ENCODE data around the gene AXDND1. TPM values are rescaled to one million over a fixed set of nuclear protein-coding genes. Genes with fewer than 3 reads are reported as not detected.

The AXDND1 gene
- total and polyA plus RNA-seq, 2 experiments from 2014 or later = not detected

- no peaks in the 10 kb centered on the region; the same call in 2 of the 3 replicates for H3K36me3 Mint-ChIP-seq (ENCODE audit: low read depth)
- peaks cover 2% of the 10 kb centered on the region for H3K27me3 Mint-ChIP-seq (ENCODE audit: insufficient read depth, low read depth, poor library complexity)
- TF ChIP-seq ZNF331 (CRISPR knock-in tag; IDR thresholded peaks at IDR 0.05; ENCODE audit: low read depth) = no peak
- TF ChIP-seq REST (IDR thresholded peaks at IDR 0.05; ENCODE audit: unreplicated experiment) = no peak
- TF ChIP-seq JUNB (IDR thresholded peaks at IDR 0.05; ENCODE audit: unreplicated experiment) = no peak
- TF ChIP-seq STAT1 (IDR thresholded peaks at IDR 0.05; ENCODE audit: unreplicated experiment) = no peak
- no peak for TF ChIP-seq CTCF (conservative IDR thresholded peaks at IDR 0.05; ENCODE audit: low read depth in 2 of 2)
- no peak for TF ChIP-seq ETS1 (IDR thresholded peaks at IDR 0.05)
- no peak for TF ChIP-seq NANOG (IDR thresholded peaks at IDR 0.05; ENCODE audit: borderline replicate concordance)
- TF ChIP-seq CREB1 (CRISPR knock-in tag; IDR thresholded peaks at IDR 0.05; ENCODE audit: low read depth) = no peak
- no peak overlapping the region for H3K27ac Mint-ChIP-seq
- no peaks in the 10 kb centered on the region for H3K36me3 ChIP-seq (ENCODE audit: insufficient read depth)
- no peak overlapping the region for H2AFZ ChIP-seq
- H3K4me3 Mint-ChIP-seq = no peak overlapping the region
- no peaks in the 10 kb centered on the region for H3F3A ChIP-seq (replicated peaks; ENCODE audit: low read depth)
- no peak overlapping the region for H3K4me2 ChIP-seq
- H3K4me3 ChIP-seq = no peak overlapping the region
- no peaks in the 10 kb centered on the region for H3K79me2 ChIP-seq (replicated peaks; ENCODE audit: insufficient read depth)
- H3K4me1 ChIP-seq (ENCODE audit: insufficient read depth) = peaks cover 11% of the 10 kb centered on the region
- no peaks in the 10 kb centered on the region for H4K20me1 ChIP-seq (replicated peaks; ENCODE audit: insufficient read depth)
- DNase-seq (ENCODE audit: low spot score) (no peak), ATAC-seq (no peak)
- H3K27me3 ChIP-seq (ENCODE audit: insufficient read depth) = no peaks in the 10 kb centered on the region
- 0 out of 3 replicates have a peak, but pooled peaks cover 4% of the 10 kb centered on the region for H3K9me3 Mint-ChIP-seq
- peaks cover 10% of the 10 kb centered on the region for H3K4me1 Mint-ChIP-seq
- no peak overlapping the region for H3K27ac ChIP-seq (ENCODE audit: low read depth)
- H3K9me2 ChIP-seq (ENCODE audit: insufficient read depth) = no peaks in the 10 kb centered on the region
Observed at GRCh38 chr1:179334440-179334839, 31.3 kb upstream of the AXDND1 start.

- no peaks in the 10 kb centered on the region for H3K79me2 ChIP-seq (replicated peaks; ENCODE audit: insufficient read depth)
- DNase-seq (ENCODE audit: low spot score) (no peak), ATAC-seq (no peak)
- H3K27ac ChIP-seq (ENCODE audit: low read depth) = no peak overlapping the region
- H4K20me1 ChIP-seq (replicated peaks; ENCODE audit: insufficient read depth) = no peaks in the 10 kb centered on the region
- no peak overlapping the region for H3K27ac Mint-ChIP-seq
- no peak overlapping the region for H3K4me3 Mint-ChIP-seq
- H3K9me3 Mint-ChIP-seq = no peaks in the 10 kb centered on the region
- no peak overlapping the region for H3K4me3 ChIP-seq
- H3K27me3 ChIP-seq (ENCODE audit: insufficient read depth) = no peaks in the 10 kb centered on the region
- H3K4me1 ChIP-seq (ENCODE audit: insufficient read depth) = no peaks in the 10 kb centered on the region
- peaks cover 2% of the 10 kb centered on the region for H3K27me3 Mint-ChIP-seq (ENCODE audit: insufficient read depth, low read depth, poor library complexity)
- H3K9me2 ChIP-seq (ENCODE audit: insufficient read depth) = no peaks in the 10 kb centered on the region
- no peak for TF ChIP-seq NANOG (IDR thresholded peaks at IDR 0.05; ENCODE audit: borderline replicate concordance)
- TF ChIP-seq ETS1 (IDR thresholded peaks at IDR 0.05) = no peak
- TF ChIP-seq EZH2 (IDR thresholded peaks at IDR 0.05; ENCODE audit: low read depth, unreplicated experiment) = no peak
- H3K4me2 ChIP-seq = no peak overlapping the region
- no peaks in the 10 kb centered on the region for H3F3A ChIP-seq (replicated peaks; ENCODE audit: low read depth)
- H3K36me3 ChIP-seq (ENCODE audit: insufficient read depth) = no peaks in the 10 kb centered on the region
- H2AFZ ChIP-seq = no peak overlapping the region
- H3K36me3 Mint-ChIP-seq (ENCODE audit: low read depth) = no peaks in the 10 kb centered on the region
- no peaks in the 10 kb centered on the region for H3K4me1 Mint-ChIP-seq
Observed at GRCh38 chr1:179337288-179337687, 28.5 kb upstream of the AXDND1 start.

All from GM23338 (cell line).